GM18508 (cell line): ENCODE results near the gene COLQ.
A peak's percentile ranks its signal among the peaks of the same experiment; 100 is the strongest.
"Not testable (repeated sequence)": the region's sequence is repeated elsewhere in the genome, so short reads cannot be mapped to it uniquely, and the experiment has no call there.

Experiments used
- ATAC-seq: cut with Tn5 transposase; IDR thresholded peaks from one replicate; pipeline ENCODE4 v1.9.1; 2021; ENCODE audit warnings: moderate number of reproducible peaks; ENCODE audit not compliant: insufficient read depth, unreplicated experiment

Gene COLQ

GRCh38 chr3:15521573-15521965 lies at the start of gene COLQ:
COLQ (minus strand) TSS chr3:15521706; CDS start chr3:15521625, 81 bp downstream.
- no peak for ATAC-seq

- no peak for ATAC-seq
Measured at GRCh38 chr3:15563190-15563589, 41.7 kb upstream of the COLQ start.

- no peak for ATAC-seq
Measured at GRCh38 chr3:15562560-15562959, 41.1 kb upstream of the COLQ start.

GRCh38 chr3:15558581-15558980 lies 37.1 kb upstream of the COLQ start:
- ATAC-seq = no peak

- peak; percentile 51 for ATAC-seq
Measured at GRCh38 chr3:15557511-15557946, 36.0 kb upstream of the COLQ start.

- peak; percentile 64 for ATAC-seq
Measured at GRCh38 chr3:15556512-15556911, 35.0 kb upstream of the COLQ start.

- no peak for ATAC-seq
Measured at GRCh38 chr3:15553749-15554148, 32.2 kb upstream of the COLQ start.

- no peak for ATAC-seq
Measured at GRCh38 chr3:15551902-15552301, 30.4 kb upstream of the COLQ start.

GRCh38 chr3:15549846-15550245 lies 28.3 kb upstream of the COLQ start:
- no peak for ATAC-seq

GRCh38 chr3:15542614-15543013 lies 21.1 kb upstream of the COLQ start:
- no peak for ATAC-seq

- ATAC-seq = no peak
Measured at GRCh38 chr3:15541371-15541770, 19.9 kb upstream of the COLQ start.

- ATAC-seq = no peak
Measured at GRCh38 chr3:15539066-15539465, 17.6 kb upstream of the COLQ start.

- ATAC-seq = no peak
Measured at GRCh38 chr3:15538345-15538744, 16.8 kb upstream of the COLQ start.

GRCh38 chr3:15536856-15537255 lies 15.3 kb upstream of the COLQ start:
- no peak for ATAC-seq

GRCh38 chr3:15535732-15536131 lies 14.2 kb upstream of the COLQ start:
- no peak for ATAC-seq

- not testable (repeated sequence) for ATAC-seq
Measured at GRCh38 chr3:15532614-15533013, 11.1 kb upstream of the COLQ start.

- ATAC-seq = no peak
Measured at GRCh38 chr3:15531346-15531745, 9.8 kb upstream of the COLQ start.

- ATAC-seq = no peak
Measured at GRCh38 chr3:15528854-15529537, 7.5 kb upstream of the COLQ start.

- no peak for ATAC-seq
Measured at GRCh38 chr3:15527031-15527459, 5.5 kb upstream of the COLQ start.

GRCh38 chr3:15525790-15526189 lies 4.3 kb upstream of the COLQ start:
- no peak for ATAC-seq

- ATAC-seq = no peak
Measured at GRCh38 chr3:15523660-15524417, 2.3 kb upstream of the COLQ start.

GRCh38 chr3:15522016-15522415 lies 510 bp upstream of the COLQ start:
- ATAC-seq = no peak
